ENCODE data around the gene ROBO2.

The ROBO2 gene

GRCh38 chr3:77149382-77149781, 109.5 kb downstream of the ROBO2 start:
- no peak overlapping the region for H3K4me3 ChIP-seq (replicated peaks; ENCODE audit: insufficient read depth, low read length)
- H3K27me3 ChIP-seq (ENCODE audit: insufficient read depth, poor library complexity, severe bottlenecking): no peaks in the 10 kb centered on the region
- TF ChIP-seq SPI1 (IDR thresholded peaks at IDR 0.05; ENCODE audit: borderline replicate concordance, low read depth) (no peak), GABPA (IDR thresholded peaks at IDR 0.05; ENCODE audit: low read depth) (no peak), POLR2AphosphoS5 (IDR thresholded peaks at IDR 0.05; ENCODE audit: low read depth) (no peak), REST (IDR thresholded peaks at IDR 0.05; ENCODE audit: insufficient replicate concordance, low read depth) (no peak), CTCF (IDR thresholded peaks at IDR 0.05; ENCODE audit: insufficient read depth, low read length) (no peak)
- no peak overlapping the region for H3K27ac ChIP-seq (replicated peaks)
- no peak for DNase-seq (ENCODE audit: low read depth in 1 of 2, low spot score in 1 of 2)

GRCh38 chr3:77150028-77150427, 110.1 kb downstream of the ROBO2 start:
- TF ChIP-seq REST (IDR thresholded peaks at IDR 0.05; ENCODE audit: insufficient replicate concordance, low read depth) (no peak), SPI1 (IDR thresholded peaks at IDR 0.05; ENCODE audit: borderline replicate concordance, low read depth) (no peak), CTCF (IDR thresholded peaks at IDR 0.05; ENCODE audit: insufficient read depth, low read length) (no peak), GABPA (IDR thresholded peaks at IDR 0.05; ENCODE audit: low read depth) (no peak), POLR2AphosphoS5 (IDR thresholded peaks at IDR 0.05; ENCODE audit: low read depth) (no peak)
- no peak for DNase-seq (ENCODE audit: low read depth in 1 of 2, low spot score in 1 of 2)
- Histone ChIP-seq H3K4me3 (replicated peaks; ENCODE audit: insufficient read depth, low read length) (no peak overlapping the region), H3K27ac (replicated peaks) (no peak overlapping the region), H3K27me3 (ENCODE audit: insufficient read depth, poor library complexity, severe bottlenecking) (no peaks in the 10 kb centered on the region)

- Histone ChIP-seq H3K27ac (replicated peaks) (no peak overlapping the region), H3K4me3 (replicated peaks; ENCODE audit: insufficient read depth, low read length) (no peak overlapping the region), H3K27me3 (ENCODE audit: insufficient read depth, poor library complexity, severe bottlenecking) (no peaks in the 10 kb centered on the region)
- no peak for DNase-seq (ENCODE audit: low read depth in 1 of 2, low spot score in 1 of 2)
- no peak for TF ChIP-seq CTCF (IDR thresholded peaks at IDR 0.05; ENCODE audit: insufficient read depth, low read length)
- no peak for TF ChIP-seq SPI1 (IDR thresholded peaks at IDR 0.05; ENCODE audit: borderline replicate concordance, low read depth)
- no peak for TF ChIP-seq POLR2AphosphoS5 (IDR thresholded peaks at IDR 0.05; ENCODE audit: low read depth)
- TF ChIP-seq GABPA (IDR thresholded peaks at IDR 0.05; ENCODE audit: low read depth): no peak
- TF ChIP-seq REST (IDR thresholded peaks at IDR 0.05; ENCODE audit: insufficient replicate concordance, low read depth): no peak
Observed at GRCh38 chr3:77150759-77151158, 110.9 kb downstream of the ROBO2 start.
